Left forelimb (tissue), 1 donor: ENCODE data around the gene MIA2.
"Not testable (repeated sequence)": the region's sequence is repeated elsewhere in the genome, so short reads cannot be mapped to it uniquely, and the experiment has no call there.

Source experiments
- DNase-seq: peaks from one replicate; pipeline ENCODE4 v3.0.0-alpha.2; 2018; ENCODE audit warnings: low spot score

Gene MIA2

GRCh38 chr14:39266871-39267607, 33.3 kb downstream of the MIA2 start:
- DNase-seq, result peak; percentile 92

- DNase-seq, result no peak
These were observed 33.9 kb downstream of the MIA2 start for GRCh38 chr14:39267608-39268005.

GRCh38 chr14:39268393-39268792, 34.7 kb downstream of the MIA2 start:
- no peak for DNase-seq

GRCh38 chr14:39272918-39273317, 39.2 kb downstream of the MIA2 start:
- DNase-seq, result no peak

GRCh38 chr14:39275395-39275794, 41.7 kb downstream of the MIA2 start:
- DNase-seq, result no peak

- no peak for DNase-seq
These were observed 42.3 kb downstream of the MIA2 start for GRCh38 chr14:39276005-39276404.

- no peak for DNase-seq
These were observed 42.9 kb downstream of the MIA2 start for GRCh38 chr14:39276579-39277114.

GRCh38 chr14:39279515-39279914, 45.8 kb downstream of the MIA2 start:
- no peak for DNase-seq

- DNase-seq, result not testable (repeated sequence)
These were observed 47.0 kb downstream of the MIA2 start for GRCh38 chr14:39280678-39281077.

- no peak for DNase-seq
These were observed 55.8 kb downstream of the MIA2 start for GRCh38 chr14:39289523-39289922.

- no peak for DNase-seq
These were observed 58.0 kb downstream of the MIA2 start for GRCh38 chr14:39291701-39292100.

GRCh38 chr14:39293629-39294028, 59.9 kb downstream of the MIA2 start:
- DNase-seq, result no peak

- DNase-seq, result not testable (repeated sequence)
These were observed 66.7 kb downstream of the MIA2 start for GRCh38 chr14:39300389-39300788.

GRCh38 chr14:39302124-39302810, 68.6 kb downstream of the MIA2 start:
- DNase-seq, result no peak

- DNase-seq, result no peak
These were observed 69.4 kb downstream of the MIA2 start for GRCh38 chr14:39303115-39303514.

- no peak for DNase-seq
These were observed 74.1 kb downstream of the MIA2 start for GRCh38 chr14:39307815-39308214.

- DNase-seq, result no peak
These were observed 76.3 kb downstream of the MIA2 start for GRCh38 chr14:39310051-39310450.

GRCh38 chr14:39315859-39316444, 82.2 kb downstream of the MIA2 start:
- DNase-seq, result no peak

- DNase-seq, result no peak
These were observed 83.3 kb downstream of the MIA2 start for GRCh38 chr14:39316830-39317553.

GRCh38 chr14:39318574-39318973, 84.9 kb downstream of the MIA2 start:
- DNase-seq, result no peak

- DNase-seq, result no peak
These were observed 85.7 kb downstream of the MIA2 start for GRCh38 chr14:39319381-39319780.

GRCh38 chr14:39320318-39320717, 86.6 kb downstream of the MIA2 start:
- no peak for DNase-seq
